Measurements from ENCODE around the gene SCAANT1.

- no peak for TF ChIP-seq CTCF (IDR thresholded peaks at IDR 0.05; ENCODE audit: low read depth, low read length)
- no peak for TF ChIP-seq POLR2A (IDR thresholded peaks at IDR 0.05; ENCODE audit: extremely low read depth, insufficient read length)
Observed at GRCh38 chr3:63914312-63914711, 2.1 kb upstream of the SCAANT1 start.
